Left cardiac atrium (tissue), 4 donors: ENCODE data around the gene CAMK2N2. TPM values are rescaled to one million over a fixed set of nuclear protein-coding genes. Genes with fewer than 3 reads are reported as not detected.
"Not testable (repeated sequence)": the region's sequence is repeated elsewhere in the genome, so short reads cannot be mapped to it uniquely, and the experiment has no call there.

Experiments used
- ATAC-seq, 2 donors: fragments of 200-7000 bp; cut with Tn5 transposase; one replicate each; pipeline ENCODE4 v1.9.1; 2020; ENCODE audit warnings: mild to moderate bottlenecking in 2 of 2, moderate library complexity in 2 of 2
- DNase-seq: peaks from one replicate; pipeline ENCODE4 v3.0.0-alpha.2; 2020
- intact Hi-C, 2 donors: fragments of 100-400 bp; cut with DNase I; formaldehyde crosslinking; loops; one replicate each; pipeline versions ENCODE4 v1.14.1 to v1.15.1; 2022 to 2023
- total RNA-seq, 2 donors: library from RNA; stranded (reverse); fragmentation: NEBNext Ultra II Directional; extraction: Animal tissue kit (Norgen Biotek cat#: 25700); gene quantifications; one replicate each; pipeline ENCODE4 v1.2.1, GENCODE V29; 2021
- donor health status: DM: no; HTN: yes; CAD: no.
- donor health status: DM: no; HTN: yes; CAD: no; lungs with severe emphysema.
- donor health status: DM: yes; HTN: yes; CAD: no.
- donor health status: Dilated cardiomyopathy.

The CAMK2N2 gene
- total RNA-seq, 2 donors from 2014 or later: 0.18 TPM; not detected in 1

GRCh38 chr3:184275961-184276910, 14.9 kb upstream of the CAMK2N2 start, which contains the start of gene ECE2:
TSS of gene ECE2 (plus strand) at chr3:184276022. CDS start at chr3:184276154, 132 bp downstream.
- peak; percentile 63 to 70 for ATAC-seq
- intact Hi-C loops: no loop called here
- DNase-seq: peak; percentile 43

DNA sequence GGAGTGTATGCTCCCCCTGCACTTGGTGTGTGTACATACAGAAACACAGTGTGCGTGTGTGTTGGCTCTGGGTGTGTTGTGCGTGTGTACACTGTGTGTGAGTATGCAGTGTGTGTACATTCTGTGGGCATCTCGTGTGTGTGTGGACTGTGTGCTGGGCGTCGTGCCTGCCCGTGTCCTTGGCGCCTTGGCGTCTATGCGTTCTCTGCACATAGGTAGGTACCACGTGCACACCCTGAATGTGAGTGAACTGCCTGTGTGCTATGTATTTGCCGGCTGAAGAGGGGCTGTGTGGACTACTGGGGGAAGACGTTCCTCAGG, 14.0 kb upstream of the CAMK2N2 start:
- DNase-seq: no peak
- no peak for ATAC-seq
- intact Hi-C loops: no loop called here

- DNase-seq (no peak), ATAC-seq (no peak)
- intact Hi-C loops: no loop called here
Observed at GRCh38 chr3:184272269-184272668, 10.9 kb upstream of the CAMK2N2 start.

DNA sequence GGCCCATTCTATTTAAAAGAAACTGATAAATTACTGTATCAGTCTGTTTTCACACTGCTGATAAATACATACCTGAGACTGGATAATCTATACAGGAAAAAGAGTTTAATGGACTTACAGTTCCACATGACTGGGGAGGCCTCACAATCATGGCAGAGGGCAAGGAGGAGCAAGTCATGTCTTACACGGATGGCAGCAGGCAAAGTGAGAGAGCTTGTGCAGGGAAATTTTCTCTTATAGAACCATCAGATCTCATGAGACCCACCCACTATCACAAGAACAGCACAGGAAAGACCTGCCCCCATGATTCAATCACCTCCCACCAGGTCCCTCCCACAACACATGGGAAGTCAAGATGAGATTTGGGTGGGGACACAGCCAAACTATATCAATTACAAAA, 5.9 kb upstream of the CAMK2N2 start:
- ATAC-seq, DNase-seq, intact Hi-C loops: not testable (repeated sequence)

DNA sequence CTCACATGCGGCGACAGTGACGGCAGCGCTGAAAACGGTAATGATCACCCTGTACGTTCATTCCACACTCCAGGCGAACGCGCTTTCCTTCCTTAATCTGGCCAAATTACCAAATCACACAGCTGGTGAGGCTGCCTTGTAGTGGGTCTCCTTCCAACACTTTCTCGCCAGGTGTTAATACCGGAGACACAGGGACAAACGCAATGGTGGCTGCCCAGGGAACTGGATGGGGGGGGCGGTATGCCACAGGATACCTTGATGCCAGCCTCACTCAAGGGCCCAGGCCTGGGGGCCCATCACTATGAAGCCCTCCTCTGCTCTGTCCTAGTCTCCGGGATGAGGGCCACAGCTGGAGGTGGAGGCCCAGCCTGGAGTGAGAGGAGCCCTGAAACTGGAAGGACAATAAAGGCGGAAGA, 1.4 kb upstream of the CAMK2N2 start:
- intact Hi-C loops: no loop called here
- ATAC-seq: no peak
- no peak for DNase-seq

GRCh38 chr3:184261854-184262763, 756 bp upstream of the CAMK2N2 start:
- peak in 1 of 2 donors; percentile 25 for ATAC-seq

GRCh38 chr3:184260724-184261269, 556 bp downstream of the CAMK2N2 start:
- intact Hi-C loops: no loop called here
- ATAC-seq (no peak), DNase-seq (no peak)

More at GRCh38 chr3:184261854-184262763, 756 bp upstream of the CAMK2N2 start:
- DNase-seq: no peak
- intact Hi-C loops: no loop called here

DNA sequence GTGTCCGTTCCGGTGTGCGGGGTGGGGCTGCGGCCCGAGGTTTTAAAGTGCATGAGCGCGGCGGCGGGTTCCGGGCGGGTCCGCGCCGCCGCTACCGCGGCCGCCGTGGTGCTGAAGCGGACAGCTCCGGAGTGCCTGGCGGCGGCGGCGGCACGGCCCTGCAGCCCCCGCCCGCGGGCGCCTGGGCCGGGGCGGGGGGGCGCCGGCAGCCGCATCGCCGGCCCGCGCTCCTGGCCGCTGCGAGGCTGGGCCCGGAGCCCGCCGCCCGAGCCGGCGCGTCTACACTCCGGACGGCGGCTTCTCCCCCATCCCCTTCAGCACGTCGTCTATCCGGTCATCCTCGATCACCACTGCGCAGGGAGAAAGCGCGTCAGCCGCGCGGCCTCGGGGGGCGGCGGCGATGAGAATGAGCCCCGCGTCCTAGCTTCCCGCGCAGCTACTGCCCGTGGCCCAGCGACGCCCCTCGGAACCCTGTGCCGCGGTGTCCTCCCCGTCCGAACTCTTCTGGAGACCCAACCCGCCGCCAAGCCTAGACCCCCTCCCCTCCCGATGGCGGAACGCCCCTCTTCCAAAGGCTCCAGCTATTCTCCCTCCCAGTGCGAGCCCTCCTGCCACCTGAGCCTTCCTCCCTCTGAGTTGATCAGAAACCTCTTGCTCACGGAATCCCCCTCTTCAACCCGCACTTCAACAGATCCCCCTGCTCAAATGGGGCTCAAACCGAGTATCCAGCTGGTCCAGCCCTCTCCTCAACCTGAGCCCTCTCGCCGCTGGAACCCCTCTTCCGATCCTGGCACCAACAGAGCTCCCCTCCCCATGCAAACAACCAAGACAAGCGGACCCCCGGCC, 1.3 kb downstream of the CAMK2N2 start:
- no peak for DNase-seq
- ATAC-seq: peak; percentile 52 to 84
- intact Hi-C loops: loop anchor here in 1 of 2 donors (10.0 kb wide), 1 partner anchor 365 kb away; no protein-coding TSS in a partner anchor

DNA sequence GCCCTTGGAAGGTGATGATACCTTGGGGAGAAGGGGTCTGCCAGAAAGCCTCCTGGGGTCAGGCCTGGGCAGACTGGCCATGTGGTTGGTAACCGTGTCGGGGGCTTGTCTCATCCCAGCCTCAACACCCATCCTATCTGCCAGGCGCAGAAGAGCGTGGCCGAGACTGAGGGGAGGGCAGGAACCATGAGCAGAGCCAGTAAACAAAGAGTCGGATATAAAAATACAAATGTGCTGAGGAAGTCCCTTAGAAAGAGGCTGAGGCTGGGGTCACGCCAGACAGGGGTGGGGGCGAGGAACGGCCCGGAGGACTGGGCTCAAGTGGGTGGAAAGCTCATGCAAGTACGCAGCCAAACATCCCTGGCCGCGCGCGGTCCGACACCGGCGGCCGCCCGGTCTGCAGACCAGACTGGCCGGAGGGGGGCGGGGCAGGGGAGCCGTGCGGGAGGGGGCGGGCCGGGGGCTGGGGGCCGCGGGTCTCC, 1.9 kb downstream of the CAMK2N2 start:
- intact Hi-C loops: loop anchor here in 1 of 2 donors (10.0 kb wide), 1 partner anchor 365 kb away; no protein-coding TSS in a partner anchor
- ATAC-seq (no peak), DNase-seq (no peak)

DNA sequence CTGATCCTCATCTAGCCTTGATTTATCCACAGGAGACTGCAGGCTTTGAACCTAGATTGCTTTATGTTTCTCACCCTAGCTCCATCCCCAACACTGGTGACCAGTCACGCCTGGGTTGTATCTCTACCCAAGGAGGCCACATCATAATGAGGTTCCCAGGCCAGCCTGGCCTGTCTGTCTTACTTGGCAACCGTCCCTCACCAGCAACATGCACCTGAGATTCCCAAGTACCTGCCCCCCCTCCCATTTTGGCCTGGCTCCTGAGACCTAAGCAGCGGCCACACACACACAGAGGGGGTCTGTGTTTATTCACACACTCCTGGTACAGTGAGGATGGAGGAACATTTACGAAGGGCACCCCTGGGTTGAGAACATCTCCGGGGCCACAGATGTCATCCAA, 2.4 kb downstream of the CAMK2N2 start:
- ATAC-seq: no peak
- intact Hi-C loops: loop anchor here in 1 of 2 donors (10.0 kb wide), 1 partner anchor 364 kb away; no protein-coding TSS in a partner anchor

DNA sequence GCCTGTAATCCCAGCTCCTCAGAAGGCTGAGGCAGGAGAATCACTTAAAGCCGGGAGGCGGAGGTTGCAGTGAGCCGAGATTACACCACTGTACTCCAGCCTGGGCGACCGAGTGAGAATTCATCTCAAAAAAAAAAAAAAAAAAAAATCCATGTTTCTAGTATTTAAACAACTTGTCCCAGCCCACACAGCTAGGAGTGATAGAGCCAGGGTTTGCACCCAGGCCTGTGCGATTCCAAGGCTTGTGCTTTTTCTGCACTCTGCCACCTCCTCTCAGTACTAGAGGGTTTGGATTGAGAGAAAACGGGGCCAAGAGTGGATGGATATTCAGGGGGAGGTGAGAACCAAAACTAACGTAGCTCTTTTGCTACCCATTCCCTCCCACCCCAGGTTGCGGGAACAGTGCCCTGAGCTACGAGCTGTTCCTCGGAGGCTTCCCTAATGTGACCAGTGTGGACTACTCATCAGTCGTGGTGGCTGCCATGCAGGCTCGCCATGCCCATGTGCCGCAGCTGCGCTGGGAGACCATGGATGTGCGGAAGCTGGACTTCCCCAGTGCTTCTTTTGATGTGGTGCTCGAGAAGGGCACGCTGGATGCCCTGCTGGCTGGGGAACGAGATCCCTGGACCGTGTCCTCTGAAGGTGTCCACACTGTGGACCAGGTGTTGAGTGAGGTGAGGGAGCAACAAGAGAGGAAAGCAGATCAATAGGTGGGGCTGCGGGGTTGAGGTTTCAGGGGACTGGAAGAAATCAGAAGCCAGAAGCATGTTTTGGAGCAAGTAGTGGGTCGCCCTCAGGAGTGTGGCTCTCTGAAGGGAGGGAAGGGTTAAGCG, 4.1 kb downstream of the CAMK2N2 start:
- DNase-seq (no peak), ATAC-seq (no peak)
- intact Hi-C loops: loop anchor here in 1 of 2 donors (10.0 kb wide), 1 partner anchor 362 kb away; no protein-coding TSS in a partner anchor

More for the DNA sequence above, 2.4 kb downstream of the CAMK2N2 start:
- no peak for DNase-seq

- intact Hi-C loops: loop anchor here in 1 of 2 donors (10.0 kb wide), 1 partner anchor 361 kb away; no protein-coding TSS in a partner anchor
- no peak for ATAC-seq
- no peak for DNase-seq
Observed at GRCh38 chr3:184255291-184256039, 5.9 kb downstream of the CAMK2N2 start.

DNA sequence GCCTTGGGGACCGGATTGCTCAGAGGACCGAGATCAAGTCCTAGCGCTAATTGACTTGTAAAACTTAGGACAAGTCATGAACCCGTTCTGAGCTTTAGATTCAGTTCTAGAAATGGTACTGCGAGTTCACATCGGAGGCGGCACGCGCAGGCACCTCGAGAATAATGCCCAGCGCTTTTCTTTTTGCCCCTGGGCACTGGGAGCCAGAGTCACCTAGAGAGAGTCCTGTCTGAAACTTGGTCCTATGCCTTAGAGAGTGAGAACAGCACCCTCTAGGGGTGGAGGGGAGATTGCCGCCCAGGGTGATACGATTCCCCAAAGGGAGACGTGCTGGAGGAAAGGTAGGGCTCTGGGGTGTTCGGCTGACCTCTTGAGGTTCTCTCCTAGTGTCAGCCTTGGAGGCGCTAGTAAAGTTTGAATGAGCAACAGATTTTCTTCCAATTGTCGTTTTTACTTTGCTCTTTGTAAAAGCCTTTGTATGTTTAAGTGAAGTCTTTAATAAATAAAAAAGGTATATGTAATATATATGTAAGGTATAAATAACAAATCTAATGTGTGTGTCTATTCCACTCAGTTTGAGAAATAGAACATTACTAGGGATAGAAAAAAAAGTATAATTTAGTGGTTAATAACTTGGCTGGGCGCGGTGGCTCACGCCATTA, 11.1 kb downstream of the CAMK2N2 start:
- ATAC-seq (peak; percentile 78 to 88), DNase-seq (peak; percentile 85)
- intact Hi-C loops: loop anchor here in 1 of 2 donors (10.0 kb wide), 1 partner anchor 355 kb away; no protein-coding TSS in a partner anchor

GRCh38 chr3:184249412-184250166, 11.8 kb downstream of the CAMK2N2 start, which contains the start of gene EEF1AKMT4:
TSS of gene EEF1AKMT4 (plus strand) at chr3:184249672. CDS start at chr3:184249695, 23 bp downstream.
- DNase-seq (peak; percentile 97), ATAC-seq (peak; percentile 99)
- intact Hi-C loops: loop anchor here (5.0 to 10.0 kb wide), 3 partner anchors 62 to 355 kb away; partner anchors contain the start of genes ABCF3 (in 1 of the 2) and DVL3 (in 1 of the 2)
